IPS DF 6.9 (cell line): ENCODE results near the gene TUBG1.
"Not testable (repeated sequence)": the region's sequence is repeated elsewhere in the genome, so short reads cannot be mapped to it uniquely, and the experiment has no call there.

ENCODE experiments used
- DNase-seq: peaks from one replicate; pipeline ENCODE4 v3.0.0-alpha.2; 2013; ENCODE audit warnings: low read depth, low spot score
- H3K27ac ChIP-seq: one replicate; pipeline ENCODE4 v1.5.1; 2013; ENCODE audit warnings: low read length, control low read depth
- H3K27me3 ChIP-seq: 2 replicates; pipeline ENCODE4 v1.6.1; 2013; ENCODE audit warnings: mild to moderate bottlenecking, low read length; ENCODE audit not compliant: control insufficient read depth, insufficient read depth
- H3K36me3 ChIP-seq: 2 replicates; pipeline ENCODE4 v1.6.1; 2013; ENCODE audit warnings: low read length; ENCODE audit not compliant: control insufficient read depth, insufficient read depth
- H3K4me1 ChIP-seq: 2 replicates; pipeline ENCODE4 v1.6.1; 2013; ENCODE audit warnings: low read length; ENCODE audit not compliant: control insufficient read depth, insufficient read depth
- H3K4me3 ChIP-seq: 2 replicates; pipeline ENCODE4 v1.5.1; 2013; ENCODE audit warnings: mild to moderate bottlenecking, low read length
- H3K9me3 ChIP-seq: 2 replicates; pipeline ENCODE4 v1.6.1; 2013; ENCODE audit warnings: low read length, inconsistent platforms; ENCODE audit not compliant: control insufficient read depth, insufficient read depth
- WGBS: extraction: QIAGEN DNeasy Blood & Tissue Kit; methylation state at CpG from one replicate; pipeline ENCODE4 v1.1.7; 2013; ENCODE audit warnings: mixed read lengths, missing lambda C conversion rate; ENCODE audit not compliant: insufficient read length, insufficient coverage; 5-methylcytosine and 5-hydroxymethylcytosine counted together

The TUBG1 gene

DNA sequence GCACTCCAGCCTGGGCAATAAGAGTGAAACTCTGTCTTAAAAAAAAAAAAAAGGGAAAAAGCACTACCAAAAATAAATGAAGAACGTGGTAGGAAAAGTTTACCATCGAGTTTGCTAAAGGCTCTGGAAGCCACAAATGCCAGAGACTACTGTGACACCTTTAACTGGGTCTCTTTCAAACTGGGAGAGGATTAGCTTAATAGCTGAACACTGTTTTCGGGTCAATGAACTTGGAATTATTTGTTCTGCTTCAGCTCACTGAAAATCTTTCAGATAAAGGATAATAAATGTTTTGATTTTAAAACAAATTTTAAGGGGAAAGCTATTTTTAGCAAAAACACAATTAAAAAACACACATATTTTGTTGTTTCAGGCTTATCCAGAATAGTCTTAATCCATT lies 1.7 kb upstream of the TUBG1 start:
- Histone ChIP-seq H3K27ac (no peak overlapping the region), H3K4me3 (no peak overlapping the region), H3K4me1 (peaks cover 1% of the 10 kb centered on the region; the same call in 1 of the 2 replicates), H3K27me3 (no peaks in the 10 kb centered on the region; the same call in 1 of the 2 replicates), H3K9me3 (peaks cover under 1% of the 10 kb centered on the region; the same call in 1 of the 2 replicates), H3K36me3 (peaks cover 8% of the 10 kb centered on the region)
- no CpG with 5 or more reads among the region's 3 CpGs for WGBS
- no peak for DNase-seq

DNA sequence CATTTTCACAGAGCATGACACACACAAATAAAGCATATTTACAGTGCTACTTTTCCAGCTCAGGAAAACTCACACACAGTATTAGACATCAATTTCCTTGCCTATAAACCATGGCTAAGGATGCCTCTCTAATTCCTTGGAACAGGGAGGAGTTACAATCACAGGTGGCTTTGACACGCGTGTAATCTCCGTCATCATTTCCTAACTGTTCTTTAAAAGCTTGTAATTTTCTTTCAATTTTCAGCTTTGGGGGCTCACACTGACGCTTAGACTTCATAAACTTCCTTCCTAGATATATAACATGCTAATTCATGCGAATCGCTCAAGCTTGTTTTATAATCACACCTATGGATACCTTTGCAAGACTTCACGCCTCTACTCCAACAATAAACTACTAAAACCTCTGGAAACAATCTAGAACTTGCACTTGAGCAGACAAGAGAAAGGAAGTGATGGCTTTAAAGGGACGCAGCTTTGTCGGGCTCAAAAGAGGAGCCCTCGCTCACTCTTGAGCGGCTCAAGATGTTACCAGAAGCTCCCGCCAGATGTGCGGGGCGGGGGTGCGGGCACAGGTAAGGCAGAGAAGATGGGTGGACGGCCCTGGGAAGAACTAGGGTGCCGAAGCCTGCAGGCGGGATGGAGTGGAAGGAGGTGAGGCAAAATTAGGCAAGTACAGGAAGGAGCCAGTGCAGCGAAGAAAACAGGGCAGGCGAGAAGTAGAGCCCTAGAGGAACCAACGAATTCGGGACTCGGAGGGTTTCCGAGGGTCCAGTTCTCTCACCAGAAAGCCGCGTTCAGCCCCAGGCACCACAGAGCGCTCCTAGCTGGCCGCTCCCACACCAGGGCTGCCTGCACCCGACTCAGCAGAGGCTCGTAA lies 940 bp upstream of the TUBG1 start:
- no peak overlapping the region for H3K27ac ChIP-seq
- peak overlapping the region; percentile 83 for H3K4me3 ChIP-seq
- DNase-seq, result no peak
- no peaks in the 10 kb centered on the region; the same call in 1 of the 2 replicates for H3K27me3 ChIP-seq
- H3K36me3 ChIP-seq, result peaks cover 12% of the 10 kb centered on the region
- peaks cover 1% of the 10 kb centered on the region; the same call in 1 of the 2 replicates for H3K4me1 ChIP-seq
- WGBS, result no CpG with 5 or more reads among the region's 30 CpGs
- peaks cover 1% of the 10 kb centered on the region; the same call in 1 of the 2 replicates for H3K9me3 ChIP-seq

DNA sequence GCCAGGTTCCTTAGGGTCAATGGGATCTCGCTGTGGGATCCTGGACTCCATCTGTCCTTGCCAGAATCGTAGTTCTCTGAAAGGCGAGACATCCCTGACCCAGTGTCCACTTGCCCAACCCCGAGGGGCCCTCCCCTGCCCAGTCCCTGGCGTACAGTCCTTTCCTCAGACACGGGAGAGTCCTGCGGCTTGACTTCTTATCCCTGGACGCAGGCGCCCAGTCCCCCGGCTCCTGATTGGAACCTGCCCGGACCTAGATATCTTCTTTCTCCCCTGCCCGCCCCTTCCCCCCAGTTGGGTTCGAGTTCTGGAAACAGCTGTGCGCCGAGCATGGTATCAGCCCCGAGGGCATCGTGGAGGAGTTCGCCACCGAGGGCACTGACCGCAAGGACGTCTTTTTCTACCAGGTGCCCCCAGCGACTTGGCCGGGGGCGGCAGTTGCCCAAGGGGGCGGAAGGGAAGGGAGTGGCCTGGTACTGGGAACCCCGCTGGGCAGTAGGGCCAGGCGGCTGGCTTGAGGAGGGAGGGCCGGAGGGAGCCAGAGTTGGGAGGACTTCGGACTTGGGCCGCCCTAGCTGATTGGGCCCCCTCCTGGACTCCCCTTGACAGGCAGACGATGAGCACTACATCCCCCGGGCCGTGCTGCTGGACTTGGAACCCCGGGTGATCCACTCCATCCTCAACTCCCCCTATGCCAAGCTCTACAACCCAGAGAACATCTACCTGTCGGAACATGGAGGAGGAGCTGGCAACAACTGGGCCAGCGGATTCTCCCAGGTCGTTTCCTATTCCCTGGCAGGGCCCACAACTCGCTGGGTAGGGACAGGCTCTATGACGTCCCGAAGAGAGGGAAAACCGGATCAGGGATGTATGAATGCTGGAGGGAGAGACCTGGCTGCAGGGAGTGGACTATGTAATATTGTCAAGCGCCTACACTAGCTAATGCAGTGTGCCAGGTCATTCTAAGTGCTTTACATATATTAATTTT lies 625 bp downstream of the TUBG1 start:
- H3K27me3 ChIP-seq, H3K27ac ChIP-seq, H3K4me1 ChIP-seq, H3K9me3 ChIP-seq, DNase-seq: not testable (repeated sequence)
- no CpG with 5 or more reads among the region's 42 CpGs for WGBS
- Histone ChIP-seq H3K4me3 (peak overlapping the region; percentile 97), H3K36me3 (peaks cover 27% of the 10 kb centered on the region)

DNA sequence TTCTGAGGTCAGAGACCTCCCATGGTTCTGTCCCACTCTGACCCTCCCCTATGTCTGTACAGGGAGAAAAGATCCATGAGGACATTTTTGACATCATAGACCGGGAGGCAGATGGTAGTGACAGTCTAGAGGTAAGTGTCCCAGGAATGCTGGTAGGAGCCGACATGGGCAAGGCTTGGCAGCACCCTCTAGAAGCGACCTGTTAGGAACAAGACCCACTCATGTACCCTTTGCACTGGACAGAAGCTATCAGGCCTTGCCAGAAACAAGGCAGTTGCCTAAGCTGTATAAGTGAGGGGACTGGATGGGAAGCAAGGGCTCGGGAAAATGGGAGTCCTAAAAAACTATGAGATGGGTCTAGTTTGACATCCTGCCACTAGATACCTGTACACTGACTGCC lies 2.5 kb downstream of the TUBG1 start:
- DNase-seq, result no peak
- H3K27ac ChIP-seq, result no peak overlapping the region
- H3K4me3 ChIP-seq, result no peak overlapping the region
- peaks cover 1% of the 10 kb centered on the region; the same call in 1 of the 2 replicates for H3K9me3 ChIP-seq
- peaks cover 1% of the 10 kb centered on the region; the same call in 1 of the 2 replicates for H3K4me1 ChIP-seq
- WGBS, result no CpG with 5 or more reads among the region's 4 CpGs
- peaks cover 34% of the 10 kb centered on the region for H3K36me3 ChIP-seq
- H3K27me3 ChIP-seq, result no peaks in the 10 kb centered on the region; the same call in 1 of the 2 replicates

GRCh38 chr17:42613699-42614295 lies 4.3 kb downstream of the TUBG1 start:
- Histone ChIP-seq H3K36me3 (peaks cover 34% of the 10 kb centered on the region), H3K4me3 (no peak overlapping the region), H3K27ac (no peak overlapping the region), H3K9me3 (peaks cover 1% of the 10 kb centered on the region; the same call in 1 of the 2 replicates), H3K4me1 (no peaks in the 10 kb centered on the region; the same call in 1 of the 2 replicates), H3K27me3 (no peaks in the 10 kb centered on the region; the same call in 1 of the 2 replicates)
- no peak for DNase-seq
- no CpG with 5 or more reads among the region's 17 CpGs for WGBS

DNA sequence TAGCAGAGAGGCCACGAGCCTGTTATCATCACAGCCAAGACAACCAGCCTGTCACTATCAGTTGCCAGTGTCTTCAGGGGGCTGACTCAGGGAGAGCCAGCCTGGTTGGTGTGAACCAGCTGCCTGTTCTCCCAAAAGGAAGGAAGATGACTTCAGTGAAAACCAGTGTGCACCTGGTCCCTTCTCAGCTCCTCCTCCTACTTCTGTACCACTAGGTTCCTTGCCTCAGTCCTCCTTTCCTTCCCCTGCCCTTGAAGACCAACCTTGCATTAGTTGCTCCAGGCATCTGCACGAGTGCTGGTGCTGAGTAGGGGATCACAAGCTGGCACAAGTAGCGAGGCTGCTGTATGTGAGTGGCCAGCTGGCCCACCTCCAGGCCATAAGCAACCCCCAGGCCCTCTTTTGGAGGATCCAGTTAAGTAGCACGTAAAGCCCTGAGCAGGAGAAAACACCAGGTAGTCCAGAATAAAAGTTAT lies 8.5 kb downstream of the TUBG1 start:
- Histone ChIP-seq H3K27me3 (no peaks in the 10 kb centered on the region), H3K4me3 (no peak overlapping the region), H3K36me3 (peaks cover 23% of the 10 kb centered on the region), H3K4me1 (no peaks in the 10 kb centered on the region), H3K9me3 (no peaks in the 10 kb centered on the region), H3K27ac (no peak overlapping the region)
- WGBS, result no CpG with 5 or more reads among the region's 4 CpGs
- no peak for DNase-seq

DNA sequence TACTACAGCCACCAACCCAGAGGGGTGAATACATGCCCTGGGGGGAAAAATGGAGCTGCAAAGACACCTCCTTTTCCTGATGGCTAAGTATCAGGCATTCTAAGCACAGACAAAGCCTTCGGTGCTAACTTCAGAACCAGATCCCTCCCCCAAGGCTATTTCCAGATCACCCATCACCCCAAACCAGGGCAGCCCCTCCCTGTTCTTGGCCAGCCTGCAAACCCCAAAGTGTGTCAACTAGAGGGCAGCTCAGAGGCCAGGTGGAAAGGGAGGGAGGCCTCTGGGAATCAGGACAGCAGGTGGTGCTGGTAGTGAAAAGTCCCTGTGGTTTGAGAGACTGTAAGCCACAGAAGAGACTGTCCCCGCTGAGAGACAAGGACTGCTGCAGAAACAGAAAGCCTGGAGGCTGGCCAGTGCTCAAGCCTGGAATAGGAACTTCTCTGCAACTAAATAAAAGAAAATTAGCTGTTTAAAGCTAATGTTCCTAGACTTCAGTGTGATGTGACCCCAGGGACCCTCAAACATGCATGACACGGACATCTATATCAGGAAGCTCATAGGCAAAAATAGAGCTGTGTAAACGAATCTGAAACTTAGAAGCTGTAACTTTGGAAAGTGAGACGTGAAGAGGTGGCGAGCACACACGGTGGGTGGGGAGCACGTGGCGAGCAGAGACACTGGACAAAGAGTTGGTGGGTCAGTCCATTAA lies 9.1 kb downstream of the TUBG1 start:
- WGBS, result no CpG with 5 or more reads among the region's 9 CpGs
- Histone ChIP-seq H3K9me3 (no peaks in the 10 kb centered on the region), H3K27me3 (no peaks in the 10 kb centered on the region), H3K36me3 (peaks cover 21% of the 10 kb centered on the region), H3K27ac (no peak overlapping the region), H3K4me3 (no peak overlapping the region), H3K4me1 (no peaks in the 10 kb centered on the region)
- DNase-seq, result peak; percentile 60

DNA sequence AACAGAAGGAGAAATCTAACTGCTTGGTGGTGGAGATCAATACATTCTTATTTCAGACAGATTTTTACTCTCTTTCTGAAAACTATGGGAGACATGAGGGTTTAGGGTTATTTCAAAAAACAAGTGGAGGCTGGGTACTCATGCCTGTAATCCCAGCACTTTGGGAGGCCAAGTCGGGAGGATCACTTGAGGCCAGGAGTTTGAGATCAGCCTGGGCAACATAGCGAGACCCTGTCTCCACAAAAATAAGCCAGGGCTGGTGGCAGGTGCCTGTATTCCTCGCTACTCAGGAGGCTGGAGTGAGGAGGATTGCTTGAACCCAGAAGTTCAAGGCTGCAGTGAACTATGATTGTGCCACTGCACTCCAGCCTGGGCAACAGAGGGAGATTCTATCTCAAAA lies 12.5 kb downstream of the TUBG1 start:
- H3K9me3 ChIP-seq, H3K27me3 ChIP-seq, H3K27ac ChIP-seq, H3K4me1 ChIP-seq, H3K4me3 ChIP-seq, DNase-seq, H3K36me3 ChIP-seq: not testable (repeated sequence)
- WGBS, result no CpG with 5 or more reads among the region's 3 CpGs

- no peak for DNase-seq
- no peaks in the 10 kb centered on the region for H3K36me3 ChIP-seq
- H3K4me3 ChIP-seq, result no peak overlapping the region
- no CpG with 5 or more reads among the region's 2 CpGs for WGBS
- H3K9me3 ChIP-seq, result no peaks in the 10 kb centered on the region
- no peaks in the 10 kb centered on the region for H3K4me1 ChIP-seq
- no peak overlapping the region for H3K27ac ChIP-seq
- H3K27me3 ChIP-seq, result no peaks in the 10 kb centered on the region
Observed at GRCh38 chr17:42623271-42623670, 13.8 kb downstream of the TUBG1 start.
